ENCODE measurements around the gene CCM2.

Gene CCM2

DNA sequence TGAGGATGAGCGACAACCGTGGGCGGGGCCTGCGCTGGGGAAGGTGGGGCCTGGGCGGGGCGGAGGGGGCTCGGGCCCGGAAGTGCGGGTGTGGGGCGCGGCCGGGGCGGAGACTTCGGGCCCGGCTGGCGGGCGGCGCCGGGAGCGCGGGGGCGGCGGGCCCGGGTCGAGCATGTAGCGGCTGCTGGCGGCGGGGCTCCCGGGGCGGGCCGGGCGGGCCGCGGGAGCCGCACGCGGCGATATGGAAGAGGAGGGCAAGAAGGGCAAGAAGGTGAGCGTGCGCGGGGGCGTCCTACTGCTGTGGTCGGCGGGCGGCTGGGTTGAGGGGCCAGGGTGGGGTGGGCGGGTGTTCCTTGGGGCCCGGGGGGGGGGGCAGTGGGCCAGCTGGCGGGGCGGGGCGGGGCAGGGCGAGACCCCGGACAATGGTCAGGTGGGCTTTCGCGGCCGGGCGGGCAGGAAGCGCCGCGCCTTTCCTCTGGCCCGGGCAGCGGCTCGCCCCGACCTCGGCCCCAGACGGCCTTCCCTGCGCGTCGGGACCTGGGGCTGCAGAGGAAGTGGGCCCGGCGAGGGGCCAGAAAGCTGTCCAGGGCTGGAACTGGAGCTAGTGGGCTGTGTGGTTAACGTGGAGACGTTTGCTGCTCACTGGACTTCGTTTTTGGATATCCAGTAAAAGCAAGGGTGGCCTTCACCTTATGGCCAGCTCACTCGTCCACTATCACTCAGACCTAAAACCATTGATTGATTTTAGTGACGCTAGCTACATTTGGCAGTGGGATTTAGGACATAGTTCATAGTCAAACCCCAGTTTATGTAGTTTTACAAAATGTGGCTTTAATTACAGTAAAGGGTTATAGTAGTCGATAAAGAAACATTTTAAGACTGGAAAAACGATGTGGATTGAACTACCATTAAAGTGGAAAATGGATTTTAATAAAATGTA is at the start of gene CCM2:
TSS of gene CCM2 (plus strand) at position 109 of the 940 bp plus-strand sequence. CDS start at position 242, 133 bp downstream.
- peak; percentile 19 for DNase-seq (ENCODE audit: low read depth)

DNA sequence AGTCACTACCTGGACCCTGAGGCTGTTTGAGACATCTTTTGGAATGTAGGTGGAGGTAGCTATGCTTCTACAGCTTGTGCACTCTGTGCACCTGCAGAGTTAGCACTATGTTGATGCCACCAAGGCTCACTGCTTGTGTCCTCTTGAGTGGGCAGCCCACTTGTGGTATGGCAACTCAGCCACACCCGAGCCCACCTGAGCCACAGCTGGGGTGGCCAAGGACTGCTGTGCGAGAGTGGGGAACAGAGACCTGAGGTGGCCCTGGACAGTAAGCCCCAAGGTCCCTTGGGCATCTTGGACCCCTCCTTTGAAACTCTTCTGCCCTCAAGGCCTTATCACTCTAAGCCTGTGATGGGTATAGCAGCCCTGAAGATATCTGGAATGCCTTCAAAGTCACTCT is 46.8 kb upstream of the CCM2 start:
- DNase-seq (ENCODE audit: low read depth), result no peak

DNA sequence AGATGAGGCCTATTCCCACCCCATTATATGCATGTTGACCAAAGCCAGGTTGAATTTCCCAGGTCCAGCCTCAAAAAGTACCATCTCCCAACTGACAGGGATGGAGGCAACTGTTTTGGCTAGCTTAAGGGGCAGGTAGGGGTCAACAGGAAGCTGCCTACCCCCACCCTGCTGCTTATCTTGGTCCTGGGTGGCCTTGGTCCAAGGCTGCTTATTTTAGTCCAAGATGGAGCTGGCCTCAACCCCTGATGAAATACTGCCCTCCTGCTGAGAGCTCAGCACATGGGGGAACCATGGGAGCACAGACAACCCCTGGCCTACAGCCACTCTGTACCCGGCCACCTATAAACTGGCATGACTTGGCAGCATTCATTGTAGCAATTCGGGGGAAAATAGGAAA is 44.3 kb upstream of the CCM2 start:
- no peak for DNase-seq (ENCODE audit: low read depth)

DNA sequence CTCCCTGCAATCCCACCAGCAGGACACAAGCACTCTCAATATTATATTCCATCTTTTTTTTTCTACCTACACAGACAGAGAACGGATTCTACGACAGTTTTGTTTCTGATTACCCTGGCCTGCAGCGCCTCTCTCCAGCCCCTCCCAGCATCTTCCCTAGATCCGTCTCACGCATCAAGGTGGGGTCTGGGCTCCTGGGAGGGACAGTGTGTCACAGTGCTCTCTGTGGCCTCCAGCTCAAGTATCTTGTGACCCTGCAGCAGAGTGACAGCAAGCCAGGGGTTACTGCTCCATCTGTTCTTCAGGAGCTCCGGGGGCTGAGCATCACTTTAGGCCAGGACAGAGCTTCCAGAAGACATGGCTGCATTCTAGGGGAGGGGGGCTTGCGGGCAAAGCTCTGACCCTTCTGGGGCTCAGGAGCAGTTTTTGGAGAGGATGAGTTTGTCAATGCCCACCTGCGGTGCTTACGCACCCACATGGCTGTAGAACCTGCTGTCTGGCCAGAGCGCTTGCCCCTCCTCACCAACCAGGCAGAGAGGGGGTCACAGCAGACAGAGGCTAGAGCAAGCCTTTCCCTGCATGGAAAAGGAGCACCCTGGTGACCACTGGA is 43.7 kb upstream of the CCM2 start:
- no peak for DNase-seq (ENCODE audit: low read depth)

DNA sequence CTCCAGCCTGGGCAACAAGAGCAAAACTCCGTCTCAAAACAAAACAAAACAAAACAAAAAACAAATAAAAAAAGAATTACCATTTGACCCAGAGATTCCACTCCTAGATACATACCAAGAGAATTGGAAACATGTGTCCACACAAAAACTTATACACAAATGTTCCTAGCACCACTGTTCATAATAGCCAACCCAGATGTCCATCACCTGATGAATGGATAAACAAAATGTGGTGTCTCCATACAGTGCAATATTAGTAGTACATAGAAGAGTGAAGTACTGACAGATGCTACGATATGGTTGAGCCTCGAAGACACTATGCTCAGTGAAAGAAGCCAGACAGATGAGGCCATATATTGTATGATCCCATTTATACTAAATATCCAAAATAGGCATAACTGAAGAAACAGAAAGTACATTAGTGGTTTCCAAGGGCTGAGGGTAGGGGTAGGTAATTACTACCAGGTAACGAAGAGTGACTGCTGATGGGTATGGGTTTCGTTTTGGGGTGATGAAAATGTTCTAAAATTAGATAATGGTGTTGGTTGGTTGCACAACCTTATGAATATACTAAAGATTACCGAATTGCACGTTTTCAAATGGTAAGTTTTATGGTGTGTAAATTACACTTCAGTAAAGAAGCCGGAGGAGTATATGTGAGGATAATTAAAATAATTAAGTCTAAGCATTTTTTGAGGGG is 41.2 kb upstream of the CCM2 start:
- no peak for DNase-seq (ENCODE audit: low read depth)

DNA sequence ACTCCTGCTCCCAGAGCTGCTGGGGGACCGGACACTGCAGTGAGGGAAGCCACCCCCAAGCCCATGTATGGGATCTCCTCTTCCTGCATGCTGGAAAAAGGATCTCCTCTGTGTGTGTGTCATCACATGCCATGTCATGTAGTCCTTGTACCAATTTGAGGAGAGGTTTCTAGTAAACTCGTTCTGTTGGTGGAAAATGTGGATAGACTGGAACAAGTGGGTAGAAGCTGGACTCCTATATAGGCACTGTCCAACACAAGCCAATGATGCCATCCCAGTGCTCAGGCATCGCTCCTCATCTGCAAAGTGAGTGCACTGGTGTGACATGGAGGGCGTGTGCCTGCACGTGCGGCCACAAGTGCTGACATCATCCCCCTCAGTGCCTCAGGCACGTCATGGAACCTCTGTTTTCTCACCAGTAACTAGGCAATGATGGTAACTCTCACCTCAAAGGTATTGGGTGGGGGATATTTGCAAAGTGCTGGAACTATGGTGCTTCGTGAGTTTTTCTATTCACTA is 40.5 kb upstream of the CCM2 start:
- no peak for DNase-seq (ENCODE audit: low read depth)

DNA sequence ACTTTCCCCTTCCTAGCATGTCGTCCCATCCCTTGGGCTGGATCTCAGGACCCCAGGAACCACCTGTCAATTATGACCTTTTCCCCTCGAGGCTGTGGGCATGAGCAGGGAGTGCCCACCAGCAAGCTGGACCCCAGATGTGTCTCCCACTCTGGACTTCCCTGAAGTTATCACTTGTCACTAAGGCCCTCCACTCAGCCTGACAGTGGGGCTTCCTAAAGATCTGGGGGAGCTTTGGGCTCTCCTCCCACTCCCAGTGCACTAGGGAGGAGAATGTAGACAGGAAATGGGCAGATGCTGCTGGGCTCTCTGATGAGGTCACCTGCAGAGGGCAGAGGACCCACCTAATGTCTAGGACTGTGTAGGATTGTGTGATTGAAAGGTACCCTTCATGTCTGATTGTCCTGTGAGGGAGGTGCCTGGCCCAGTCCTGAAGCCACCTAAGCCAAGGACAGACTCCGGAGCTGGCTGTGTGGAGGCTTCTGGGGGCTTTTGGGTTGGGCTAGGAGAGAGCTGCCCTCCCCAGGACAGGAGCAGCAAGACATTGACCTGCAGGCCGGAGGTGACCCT is 39.9 kb upstream of the CCM2 start:
- DNase-seq (ENCODE audit: low read depth), result no peak

DNA sequence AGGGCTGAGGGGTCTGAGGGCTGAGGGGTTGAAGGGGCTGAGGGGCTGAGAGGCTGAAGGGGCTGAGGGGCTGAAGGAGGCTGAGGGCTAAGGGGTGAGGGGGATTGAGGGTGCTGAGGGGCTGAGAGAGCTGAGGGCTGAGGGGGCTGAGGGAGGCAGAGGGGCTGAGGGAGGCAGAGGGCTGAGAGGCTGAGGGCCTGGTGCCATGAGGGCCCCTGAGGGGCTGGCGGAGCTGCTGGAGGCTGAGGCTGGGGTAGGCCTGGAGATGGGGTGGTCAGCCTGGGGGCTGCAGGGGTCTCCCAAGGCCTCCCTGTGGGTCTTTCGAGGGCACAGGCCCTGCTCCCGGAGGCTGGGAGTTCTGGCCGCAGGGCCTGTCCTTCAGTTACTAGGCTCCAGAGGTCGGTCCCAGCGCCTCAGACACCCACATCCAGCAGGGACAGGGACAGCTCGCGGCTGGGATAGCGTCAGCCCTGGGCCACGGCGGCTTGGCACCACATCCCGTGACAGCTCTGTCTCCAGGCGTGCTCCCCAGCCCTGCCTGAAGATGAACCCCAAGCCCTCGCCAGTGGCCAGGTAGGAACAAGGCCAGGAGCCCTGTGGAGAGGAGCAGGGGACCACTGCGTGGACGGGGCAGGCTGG is 38.0 kb upstream of the CCM2 start:
- no peak for DNase-seq (ENCODE audit: low read depth)

DNA sequence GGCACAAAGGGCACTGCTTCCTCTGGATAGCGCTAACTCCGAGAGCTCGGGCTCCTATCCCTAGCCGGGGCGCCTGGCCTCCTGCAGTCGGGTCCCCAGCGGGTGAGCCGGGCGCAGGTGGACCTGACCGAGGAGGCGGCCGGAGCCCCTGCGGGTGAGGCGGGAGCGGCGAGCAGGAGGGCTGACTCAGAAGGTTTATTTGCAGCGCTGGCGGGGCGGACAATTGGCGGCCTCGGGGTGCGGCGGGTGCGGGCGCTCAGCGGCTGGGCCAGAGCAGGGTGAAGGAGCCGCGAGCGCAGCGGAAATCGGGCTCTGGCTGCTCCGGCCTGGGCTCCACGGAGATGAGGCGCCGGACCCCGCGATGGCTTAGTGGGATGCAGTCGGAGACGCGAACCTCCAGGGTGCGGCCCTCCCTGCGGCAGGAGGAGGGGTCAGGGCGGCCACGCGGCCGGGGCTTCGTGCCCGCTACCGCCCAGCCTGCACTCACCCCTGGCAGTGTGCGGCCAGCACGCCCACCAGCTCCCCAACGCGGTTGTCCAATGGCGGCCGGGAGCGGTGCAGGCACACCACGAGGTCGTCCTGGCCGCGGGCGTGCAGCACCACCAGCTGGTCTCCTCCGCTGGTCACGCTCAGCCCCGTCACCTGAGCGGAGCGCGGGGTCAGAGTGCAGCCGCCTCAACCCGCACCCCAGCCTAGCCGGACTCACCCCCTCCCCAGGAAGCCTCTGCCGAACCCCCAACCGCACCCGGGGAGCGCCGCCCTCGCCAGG is 37.3 kb upstream of the CCM2 start:
- no peak for DNase-seq (ENCODE audit: low read depth)

DNA sequence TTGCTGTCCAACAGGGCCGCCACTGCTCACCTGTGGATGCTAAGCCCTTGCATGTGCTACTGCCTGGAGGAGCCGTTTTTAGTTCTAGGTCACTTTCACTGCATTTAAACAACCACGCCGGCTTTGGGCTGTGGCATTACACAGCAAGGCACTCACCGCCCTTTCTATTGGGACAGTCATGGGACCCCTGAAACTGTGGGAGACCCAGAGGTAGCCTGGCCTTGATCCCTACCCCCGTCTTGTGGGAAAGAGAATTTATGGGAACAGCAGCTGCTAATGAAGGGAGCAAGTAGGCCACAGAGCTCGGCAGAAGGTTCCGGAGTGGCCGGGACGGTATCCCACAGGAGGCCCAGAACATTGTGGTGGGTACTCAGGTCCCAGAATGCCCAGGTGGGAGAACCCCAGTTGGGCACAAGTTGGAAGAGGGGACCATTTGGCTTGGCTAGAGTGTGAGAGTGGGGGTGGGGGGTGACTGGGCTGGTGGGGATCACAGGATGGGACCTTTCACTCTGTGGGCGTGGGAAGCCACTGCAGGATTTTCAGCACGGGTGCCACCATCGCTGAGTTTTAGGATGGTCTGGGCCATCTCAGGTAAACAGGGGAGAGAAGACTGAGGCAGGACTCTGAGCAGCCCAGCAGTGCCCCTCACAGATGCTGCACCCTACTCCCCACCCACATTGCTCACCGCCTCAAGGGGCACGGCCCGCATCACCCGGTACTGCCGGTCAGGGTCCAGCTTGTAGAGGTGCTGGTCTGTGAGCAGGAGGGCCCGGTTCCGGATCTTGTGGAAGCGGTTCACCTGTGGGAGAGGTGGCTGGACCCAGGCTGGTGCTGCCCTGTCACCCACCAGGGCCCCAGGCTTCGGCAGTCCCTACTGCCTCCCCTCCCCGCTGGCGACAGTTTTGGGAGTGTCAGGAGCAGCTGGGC is 36.4 kb upstream of the CCM2 start:
- no peak for DNase-seq (ENCODE audit: low read depth)

DNA sequence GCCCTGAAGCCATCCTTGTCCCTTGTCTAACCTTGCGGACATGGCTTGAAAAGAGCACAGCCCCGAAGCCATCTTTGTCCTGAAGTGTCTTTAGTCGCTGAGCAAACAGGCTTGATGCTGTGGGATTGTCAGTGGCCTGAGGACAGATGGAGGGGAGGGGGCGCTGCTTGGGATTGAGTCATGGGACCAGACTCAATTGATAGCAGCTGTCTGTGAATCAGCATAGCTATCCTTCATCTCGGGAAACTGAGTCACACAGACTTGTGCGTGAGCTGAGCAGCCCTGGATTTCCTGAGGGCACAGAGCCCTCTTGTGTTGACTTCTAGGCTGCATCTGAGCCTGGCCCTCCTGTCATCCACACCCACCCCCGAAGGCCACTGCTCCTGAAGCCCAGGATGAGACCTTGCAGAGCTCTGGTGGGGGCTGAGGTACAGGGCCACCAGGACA is 35.6 kb upstream of the CCM2 start:
- DNase-seq (ENCODE audit: low read depth), result no peak

DNA sequence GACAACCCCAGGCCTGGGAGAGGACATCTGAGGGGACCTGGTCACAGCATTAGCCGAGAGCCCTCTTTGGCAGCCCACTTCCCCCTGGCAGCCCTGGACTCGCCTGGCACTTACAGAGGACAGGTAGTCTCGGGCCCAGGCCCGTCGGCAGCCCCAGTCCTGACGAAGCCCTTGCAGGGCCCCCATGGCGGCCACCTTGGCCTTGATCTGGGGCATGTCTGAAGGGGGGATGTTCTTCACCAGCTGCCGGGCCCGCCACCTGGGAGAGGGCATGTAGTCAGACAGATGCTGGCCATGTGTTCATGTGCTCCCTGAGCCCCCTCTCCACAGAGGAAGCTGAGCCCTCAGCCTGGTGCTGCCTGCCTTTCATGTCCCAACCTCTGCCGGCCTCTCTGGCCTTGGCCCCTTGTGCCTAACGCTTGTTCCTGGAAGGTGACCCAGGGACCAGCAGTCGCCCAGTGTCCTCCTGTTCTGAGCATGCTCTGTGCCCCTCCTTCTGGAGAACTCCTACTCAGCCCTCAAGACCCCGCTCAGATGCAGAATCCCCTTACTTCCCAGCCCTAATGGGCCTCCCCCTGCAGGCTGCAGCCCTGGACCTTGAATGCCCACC is 35.1 kb upstream of the CCM2 start:
- no peak for DNase-seq (ENCODE audit: low read depth)

DNA sequence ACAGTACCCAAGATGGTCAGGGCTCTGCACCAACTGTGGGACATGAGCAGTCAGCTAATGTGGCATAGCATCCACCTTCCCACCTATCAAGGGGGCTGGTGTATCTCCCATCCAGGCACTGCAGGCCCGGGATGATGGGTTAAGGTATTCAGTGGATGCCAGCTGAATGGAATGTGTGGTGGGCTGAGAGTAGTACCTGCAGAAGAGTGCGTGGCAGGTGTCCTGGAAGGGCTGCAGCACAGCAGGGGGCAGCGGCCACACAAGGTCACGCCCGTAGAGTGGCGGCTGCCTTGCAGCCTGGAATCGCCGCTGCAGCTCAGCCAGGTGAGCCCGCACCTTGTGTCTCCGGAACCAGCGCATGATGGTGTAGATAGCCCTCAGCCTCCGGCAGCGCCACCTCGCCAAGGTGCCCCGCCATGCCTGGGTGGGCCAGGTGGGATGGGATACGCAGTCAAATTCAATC is 34.5 kb upstream of the CCM2 start:
- DNase-seq (ENCODE audit: low read depth), result no peak

DNA sequence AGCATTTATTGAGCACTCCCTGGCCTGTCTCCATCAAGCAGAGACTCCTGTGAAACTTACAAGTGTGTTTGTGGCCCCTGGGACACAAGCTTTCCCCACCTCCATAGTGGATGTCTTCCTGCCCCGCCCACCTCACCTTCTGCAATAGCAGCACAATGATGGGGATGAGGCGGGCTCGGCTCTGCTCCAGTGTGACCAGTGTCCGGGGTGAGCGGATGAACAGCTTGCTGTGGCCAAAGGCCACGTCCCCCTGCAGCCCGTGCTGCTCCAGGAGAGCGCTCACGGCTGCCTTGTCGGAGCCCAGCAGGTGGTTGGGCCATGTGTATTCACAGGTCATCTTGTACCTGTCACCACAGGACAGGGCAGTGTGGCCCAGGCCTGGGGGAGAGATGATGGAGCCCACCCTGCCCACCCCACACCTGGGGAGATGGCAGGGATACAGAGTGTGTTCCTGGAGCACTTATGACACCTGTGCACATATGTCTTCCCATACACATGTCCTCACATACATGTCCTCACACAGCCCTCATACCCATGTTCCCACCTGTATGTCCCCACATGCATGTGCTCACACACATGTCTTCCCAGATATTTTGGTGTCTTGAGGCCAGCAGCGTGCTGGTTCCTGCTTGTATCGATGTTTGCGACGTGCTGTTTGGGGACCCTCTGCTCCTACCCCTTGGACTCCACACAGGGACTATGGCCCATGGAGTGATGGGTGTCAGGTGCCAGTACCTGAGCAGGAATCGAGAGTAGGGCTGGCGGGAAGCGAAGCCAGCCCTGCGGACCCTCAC is 33.9 kb upstream of the CCM2 start:
- DNase-seq (ENCODE audit: low read depth), result no peak

DNA sequence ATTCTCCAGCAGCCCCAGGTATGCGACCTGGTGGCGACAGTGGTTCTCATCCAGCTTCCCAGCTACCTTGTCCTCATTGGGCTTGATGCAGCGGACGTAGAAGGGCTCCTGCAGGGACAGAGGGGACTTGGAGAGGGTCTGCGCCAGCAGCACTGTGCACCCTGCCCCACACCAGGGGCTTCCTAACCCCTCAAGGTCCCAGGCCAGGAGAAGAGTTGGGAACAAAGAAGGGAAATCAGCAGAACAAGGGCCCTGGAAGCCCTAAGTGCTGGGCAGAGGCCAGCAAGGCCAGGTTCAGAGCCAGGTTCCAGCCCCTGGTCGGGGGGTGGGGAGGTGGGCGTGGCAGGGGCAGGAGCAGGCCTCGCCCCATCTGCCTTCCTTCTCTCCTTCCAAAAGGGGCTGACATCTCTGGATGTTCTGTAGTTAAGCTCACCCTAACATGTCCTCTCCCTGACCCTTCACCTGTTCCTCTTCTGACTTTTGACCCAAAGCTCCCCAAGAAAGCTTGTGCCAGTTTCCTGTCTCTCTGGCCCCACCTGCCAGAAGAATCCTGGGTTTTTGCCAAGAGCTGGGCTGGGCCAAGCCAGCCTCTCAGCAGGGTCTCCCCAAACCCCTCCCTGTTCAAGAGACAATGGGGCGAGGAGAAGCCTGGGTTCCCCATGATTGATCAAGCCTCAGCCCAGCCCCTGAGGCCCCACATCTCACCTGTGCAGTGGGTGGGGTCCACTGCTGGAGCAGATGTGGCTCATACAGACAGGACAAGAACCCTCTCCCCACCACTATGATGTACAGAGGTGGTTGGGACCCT is 33.1 kb upstream of the CCM2 start:
- DNase-seq (ENCODE audit: low read depth), result no peak

DNA sequence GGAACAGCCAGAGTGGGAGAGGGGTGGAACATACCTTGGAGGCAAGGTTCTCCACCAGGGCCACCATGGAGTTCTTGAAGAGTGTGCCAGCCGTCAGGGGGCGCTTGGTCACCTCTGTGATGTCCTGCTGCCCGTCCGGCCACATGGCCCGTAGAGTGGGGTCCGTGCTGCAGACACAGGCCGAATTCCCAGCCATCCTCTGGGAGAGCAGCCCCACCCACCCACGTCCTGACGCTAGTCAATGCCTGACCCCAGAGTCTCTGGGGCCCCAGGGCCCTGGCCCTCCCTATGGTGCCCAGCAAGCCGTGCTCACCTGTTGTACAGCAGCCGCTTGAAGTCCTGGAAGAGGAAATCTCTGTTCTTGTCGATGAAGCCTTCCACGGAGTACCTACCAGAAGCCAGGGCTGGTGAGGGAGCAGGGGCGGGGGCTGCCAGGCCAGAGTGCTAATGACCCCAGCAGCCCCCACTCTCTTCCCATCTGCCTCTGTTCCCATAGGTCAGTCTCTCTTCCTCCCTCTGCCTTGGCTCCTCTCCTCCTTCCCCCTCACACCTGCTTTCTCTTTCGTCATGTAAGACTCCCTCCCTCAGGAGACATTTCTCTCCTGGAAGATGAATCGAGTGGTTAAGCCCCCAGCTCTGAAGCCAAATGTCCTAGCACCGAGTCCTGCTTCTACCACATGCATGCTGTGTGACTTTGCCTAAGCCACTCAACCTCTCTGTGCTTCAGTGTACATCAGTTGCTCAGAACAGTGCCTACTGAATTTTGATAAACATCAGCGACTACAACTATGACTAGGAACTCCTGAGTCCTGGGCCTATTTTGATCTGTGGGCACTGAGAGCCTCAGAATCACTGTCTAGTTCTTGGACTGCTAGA is 32.2 kb upstream of the CCM2 start:
- no peak for DNase-seq (ENCODE audit: low read depth)

Measured in amniotic epithelial cell (primary cell).